Pancreas (tissue), 10 donors: ENCODE measurements around the gene SLC4A1. TPM values are rescaled to one million over a fixed set of nuclear protein-coding genes. Genes with fewer than 3 reads are reported as not detected.

Experiments
- ATAC-seq, 4 donors: fragments of 200-7000 bp; cut with Tn5 transposase; one replicate each; pipeline versions ENCODE4 v1.8.0 to v1.9.1; 2020; ENCODE audit warnings: mild to moderate bottlenecking in 4 of 4, moderate library complexity in 4 of 4
- DNase-seq, 6 donors: peaks; one replicate each; pipeline ENCODE4 v3.0.0-alpha.2; 2020
- FAIRE-seq: peaks from 2 replicates; lab custom pipeline; 2012; peaks lifted over from hg19 to GRCh38; lab: Jason Lieb, UNC
- H3K27ac ChIP-seq, 4 donors: fragments of 200-600 bp; sonication (generic); 1 replicate in 3 of 4; 2 replicates in 1 of 4; pipeline versions ENCODE4 v1.5.0 to v1.8.0; 2020
- H3K27me3 ChIP-seq, 4 donors: fragments of 200-600 bp; one replicate each; pipeline ENCODE4 v1.8.0; 2021
- H3K36me3 ChIP-seq, 3 donors: fragments of 200-600 bp; sonication (generic) in 1 of 3; one replicate each; pipeline versions ENCODE4 v1.5.0 to v1.8.0; 2020 to 2021
- H3K4me1 ChIP-seq, 3 donors: fragments of 200-600 bp; one replicate each; pipeline ENCODE4 v1.8.0; 2021
- H3K4me3 ChIP-seq, 4 donors: fragments of 200-600 bp; sonication (generic) in 2 of 4; one replicate each; pipeline versions ENCODE4 v1.5.0 to v1.8.0; 2020 to 2021
- H3K9me3 ChIP-seq, 4 donors: fragments of 200-600 bp; one replicate each; pipeline ENCODE4 v1.8.0; 2021
- CTCF ChIP-seq, 4 donors: fragments of 200-600 bp; sonication (generic) in 3 of 4; IDR thresholded peaks; one replicate each; pipeline versions ENCODE4 v1.5.0 to v1.8.0; 2021; ENCODE audit warnings: antibody characterized with exemption in 4 of 4
- WGBS, 2 donors: extraction: QIAGEN DNeasy Blood & Tissue Kit; methylation state at CpG; one replicate each; pipeline ENCODE4 v1.1.7; 2013; 5-methylcytosine and 5-hydroxymethylcytosine counted together
- intact Hi-C, 3 donors: fragments of 100-400 bp; cut with DNase I; formaldehyde crosslinking; loops; one replicate each; pipeline versions ENCODE4 v1.11.1 to v1.14.2; 2022
- polyA plus RNA-seq, 2 donors: library from polyadenylated mRNA; stranded (reverse); fragments of 200-250 nt; gene quantifications; one replicate each; pipeline ENCODE4 v1.2.3, GENCODE V29; 2013
- total RNA-seq, 6 donors: library from RNA; stranded (reverse); fragmentation: NEBNext Ultra II Directional in 4 of 6; extraction: Animal tissue kit (Norgen Biotek cat#: 25700) in 4 of 6; gene quantifications; one replicate each; pipeline versions ENCODE4 v1.2.1 to v1.2.4, GENCODE V29; 2021 to 2023
- donor health status: healthy with polysubstance abuse.
- donor health status: DM: no; HTN: no; CAD: no; lungs with moderate emphysema.
- donor health status: DM: no; HTN: no; CAD: no.
- donor health status: control.
- donor health status: control.
- donor health status: Bipolar disorder and iron deficiency.
- donor health status: DM: yes; HTN: yes; CAD: no.
- donor health status: DM: no; HTN: no; CAD: no.
- donor health status: DM: no; HTN: no; CAD: no.
- donor health status: DM: yes; HTN: yes; CAD: no.

The SLC4A1 gene
- total and polyA plus RNA-seq, 8 donors: 0.24 to 0.37 TPM; not detected in 6

DNA sequence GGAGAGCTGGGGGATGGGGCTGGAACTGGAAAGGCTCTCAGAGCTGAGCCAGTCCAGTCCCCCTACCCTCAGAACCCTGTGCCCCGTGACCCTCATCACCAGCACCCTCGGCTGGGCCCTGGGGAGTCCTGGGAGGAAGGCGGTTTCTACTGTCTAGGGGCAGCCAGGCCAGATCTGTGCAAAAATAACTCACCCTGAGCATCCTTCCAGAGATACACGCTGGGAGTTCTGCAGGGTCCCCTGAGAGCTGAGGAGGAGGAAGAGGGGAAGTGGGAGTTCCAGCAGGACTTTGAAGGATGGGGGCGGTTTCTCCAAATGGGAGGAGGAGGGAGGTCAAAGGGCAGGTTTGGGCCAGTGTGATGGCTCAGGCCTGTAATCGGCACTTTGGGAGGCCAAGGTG is 5.0 kb upstream of the SLC4A1 start:
- H3K4me1 ChIP-seq: no peaks in the 10 kb centered on the region
- 71 to 86% methylated on average over 6 of the region's 6 CpGs for WGBS, 2 donors
- no peak for FAIRE-seq
- H3K36me3 ChIP-seq: no peaks in the 10 kb centered on the region
- no peak overlapping the region for H3K27ac ChIP-seq
- H3K9me3 ChIP-seq: no peaks in the 10 kb centered on the region
- intact Hi-C loops: no loop called here
- H3K4me3 ChIP-seq: no peak overlapping the region
- no peak for DNase-seq
- no peak for TF ChIP-seq CTCF (IDR thresholded peaks at IDR 0.05)
- no peak for ATAC-seq
- no peaks in the 10 kb centered on the region for H3K27me3 ChIP-seq

GRCh38 chr17:44272321-44272951 is 4.5 kb upstream of the SLC4A1 start:
- intact Hi-C loops: no loop called here
- no peak overlapping the region for H3K4me3 ChIP-seq
- no peak for ATAC-seq
- no peak for DNase-seq
- no peaks in the 10 kb centered on the region for H3K27me3 ChIP-seq
- 61 to 62% methylated on average over 13 of the region's 13 CpGs for WGBS, 2 donors
- TF ChIP-seq CTCF (IDR thresholded peaks at IDR 0.05): no peak
- H3K27ac ChIP-seq: no peak overlapping the region
- no peaks in the 10 kb centered on the region for H3K9me3 ChIP-seq
- FAIRE-seq: no peak
- H3K4me1 ChIP-seq: no peaks in the 10 kb centered on the region
- H3K36me3 ChIP-seq: no peaks in the 10 kb centered on the region

GRCh38 chr17:44269535-44270240 is 1.8 kb upstream of the SLC4A1 start:
- H3K9me3 ChIP-seq: no peaks in the 10 kb centered on the region
- intact Hi-C loops: no loop called here
- H3K27me3 ChIP-seq: no peaks in the 10 kb centered on the region
- H3K27ac ChIP-seq: no peak overlapping the region
- FAIRE-seq: no peak
- TF ChIP-seq CTCF (IDR thresholded peaks at IDR 0.05): no peak
- no peaks in the 10 kb centered on the region for H3K36me3 ChIP-seq
- no peak for DNase-seq
- ATAC-seq: no peak
- no peaks in the 10 kb centered on the region for H3K4me1 ChIP-seq
- no peak overlapping the region for H3K4me3 ChIP-seq
- 51 to 61% methylated on average over 7 of the region's 7 CpGs for WGBS, 2 donors

DNA sequence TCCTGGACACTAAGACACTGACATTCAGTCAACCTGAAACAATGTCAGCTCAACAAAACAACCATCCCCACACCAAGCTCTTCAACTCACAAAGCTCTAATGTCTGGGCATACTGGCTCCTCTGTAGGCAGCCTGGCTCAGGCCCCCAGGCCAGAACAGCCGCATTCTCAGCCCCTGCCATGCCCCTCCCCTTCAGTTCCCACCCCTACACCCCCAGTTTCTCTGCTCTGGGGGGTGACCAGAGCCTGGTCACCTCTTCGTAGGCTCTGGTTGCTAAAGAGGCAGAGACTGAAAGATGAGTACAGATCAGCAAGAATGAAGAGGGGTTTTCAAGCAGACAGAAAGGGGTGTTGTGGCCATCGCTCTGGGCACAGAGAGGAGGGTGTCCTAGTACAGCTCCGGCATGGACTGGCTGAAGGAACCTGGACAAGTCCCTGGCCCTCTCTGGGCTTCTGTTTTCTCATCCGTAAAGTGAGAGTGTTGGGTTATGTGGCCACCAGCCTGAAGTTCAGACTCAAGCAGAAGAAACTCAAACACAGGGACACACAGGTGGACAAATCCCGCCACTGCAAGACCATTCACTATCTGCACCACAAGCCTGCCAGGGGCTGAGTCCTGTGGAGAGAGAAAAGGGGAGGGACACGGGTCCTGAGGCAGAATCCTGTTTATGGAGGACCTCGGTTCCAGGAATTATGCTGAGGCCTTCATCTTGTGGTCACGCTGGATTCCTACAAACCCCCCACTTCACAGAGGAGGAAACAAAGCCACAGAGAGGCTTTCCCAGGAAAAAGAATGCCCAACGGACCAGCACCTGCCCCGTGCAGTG is 987 bp upstream of the SLC4A1 start:
- Histone ChIP-seq H3K4me3 (no peak overlapping the region), H3K9me3 (no peaks in the 10 kb centered on the region), H3K27me3 (no peaks in the 10 kb centered on the region), H3K36me3 (no peaks in the 10 kb centered on the region), H3K27ac (no peak overlapping the region), H3K4me1 (no peaks in the 10 kb centered on the region)
- no peak for FAIRE-seq
- no peak for TF ChIP-seq CTCF (IDR thresholded peaks at IDR 0.05)
- WGBS, 2 donors: 67 to 68% methylated on average over 11 of the region's 11 CpGs
- ATAC-seq: no peak
- intact Hi-C loops: no loop called here
- no peak for DNase-seq
